Mesothelial cell of epicardium (in vitro differentiated cells): ENCODE results near the gene ACVR1B. TPM values are rescaled to one million over a fixed set of nuclear protein-coding genes. Genes with fewer than 3 reads are reported as not detected.

Source experiments
- DNase-seq, 2 experiments: peaks; one replicate each; pipeline ENCODE4 v3.0.0; 2021; ENCODE audit warnings: low spot score in 2 of 2; ENCODE audit not compliant: unreplicated experiment in 2 of 2
- H3K27ac Mint-ChIP-seq: 2 replicates; pipeline ENCODE4 v1.8.0; 2021; ENCODE audit warnings: mixed read lengths
- H3K27me3 Mint-ChIP-seq: 2 replicates; pipeline ENCODE4 v1.8.0; 2021; ENCODE audit warnings: low read depth, mixed read lengths
- H3K36me3 Mint-ChIP-seq: 2 replicates; pipeline ENCODE4 v1.8.0; 2021; ENCODE audit warnings: mixed read lengths
- H3K4me1 Mint-ChIP-seq: 2 replicates; pipeline ENCODE4 v1.8.0; 2021; ENCODE audit warnings: mixed read lengths
- H3K4me3 Mint-ChIP-seq: 2 replicates; pipeline ENCODE4 v1.8.0; 2021; ENCODE audit warnings: mild to moderate bottlenecking, moderate library complexity, mixed read lengths
- H3K9me3 Mint-ChIP-seq: 2 replicates; pipeline ENCODE4 v1.8.0; 2021; ENCODE audit warnings: mixed read lengths
- CTCF ChIP-seq: fragments of 200-600 bp; sonication (generic); IDR thresholded peaks from one replicate; pipeline ENCODE4 v1.5.0; 2021; ENCODE audit warnings: antibody characterized with exemption; ENCODE audit not compliant: unreplicated experiment
- total RNA-seq: library from RNA; stranded (reverse); gene quantifications from 3 replicates; pipeline ENCODE4 v1.2.1, GENCODE V29; 2021

Gene ACVR1B
- total RNA-seq, 1 donor from 2014 or later = 31.2 TPM

- no peak overlapping the region for H3K27ac Mint-ChIP-seq
- no peak overlapping the region for H3K4me3 Mint-ChIP-seq
- H3K4me1 Mint-ChIP-seq = peaks cover 12% of the 10 kb centered on the region
- DNase-seq = no peak
- peaks cover 2% of the 10 kb centered on the region for H3K27me3 Mint-ChIP-seq
- no peak for TF ChIP-seq CTCF
- no peaks in the 10 kb centered on the region for H3K36me3 Mint-ChIP-seq
- no peaks in the 10 kb centered on the region for H3K9me3 Mint-ChIP-seq
Observed at GRCh38 chr12:51911307-51911706, 40.2 kb upstream of the ACVR1B start.

- Mint-ChIP-seq H3K36me3 (no peaks in the 10 kb centered on the region), H3K4me3 (no peak overlapping the region), H3K27ac (no peak overlapping the region), H3K4me1 (peaks cover 12% of the 10 kb centered on the region), H3K9me3 (no peaks in the 10 kb centered on the region), H3K27me3 (peaks cover 2% of the 10 kb centered on the region)
- TF ChIP-seq CTCF = no peak
- DNase-seq = no peak
Observed at GRCh38 chr12:51911788-51912711, 39.4 kb upstream of the ACVR1B start.

DNA sequence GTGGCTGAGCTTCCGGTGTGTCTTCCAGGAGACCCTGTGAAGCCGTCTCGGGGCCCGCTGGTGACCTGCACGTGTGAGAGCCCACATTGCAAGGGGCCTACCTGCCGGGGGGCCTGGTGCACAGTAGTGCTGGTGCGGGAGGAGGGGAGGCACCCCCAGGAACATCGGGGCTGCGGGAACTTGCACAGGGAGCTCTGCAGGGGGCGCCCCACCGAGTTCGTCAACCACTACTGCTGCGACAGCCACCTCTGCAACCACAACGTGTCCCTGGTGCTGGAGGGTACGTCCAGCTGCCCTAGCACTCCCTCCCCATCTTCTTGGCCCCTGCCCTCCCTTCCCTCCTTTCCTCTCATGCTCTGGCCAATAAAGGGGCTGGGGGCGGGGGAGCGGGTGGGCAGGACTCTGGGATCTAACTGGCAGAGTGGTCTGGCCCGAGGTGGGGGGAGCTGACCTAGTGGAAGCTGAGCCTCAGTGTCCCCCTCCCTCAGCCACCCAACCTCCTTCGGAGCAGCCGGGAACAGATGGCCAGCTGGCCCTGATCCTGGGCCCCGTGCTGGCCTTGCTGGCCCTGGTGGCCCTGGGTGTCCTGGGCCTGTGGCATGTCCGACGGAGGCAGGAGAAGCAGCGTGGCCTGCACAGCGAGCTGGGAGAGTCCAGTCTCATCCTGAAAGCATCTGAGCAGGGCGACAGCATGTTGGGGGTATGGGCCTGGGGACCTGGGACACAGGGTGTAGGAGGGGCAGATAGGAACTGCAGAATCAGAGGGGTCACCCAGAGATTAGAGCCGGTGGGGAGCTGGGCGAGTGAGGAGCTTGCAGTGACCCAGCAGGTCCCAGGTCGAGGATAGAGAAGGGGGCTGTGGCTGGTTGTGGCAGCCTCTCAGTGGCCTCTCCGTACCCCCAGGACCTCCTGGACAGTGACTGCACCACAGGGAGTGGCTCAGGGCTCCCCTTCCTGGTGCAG is 38.1 kb upstream of the ACVR1B start:
- Mint-ChIP-seq H3K4me3 (no peak overlapping the region), H3K36me3 (no peaks in the 10 kb centered on the region), H3K9me3 (no peaks in the 10 kb centered on the region), H3K4me1 (peaks cover 12% of the 10 kb centered on the region), H3K27me3 (peaks cover 2% of the 10 kb centered on the region), H3K27ac (no peak overlapping the region)
- DNase-seq = no peak
- TF ChIP-seq CTCF = no peak

DNA sequence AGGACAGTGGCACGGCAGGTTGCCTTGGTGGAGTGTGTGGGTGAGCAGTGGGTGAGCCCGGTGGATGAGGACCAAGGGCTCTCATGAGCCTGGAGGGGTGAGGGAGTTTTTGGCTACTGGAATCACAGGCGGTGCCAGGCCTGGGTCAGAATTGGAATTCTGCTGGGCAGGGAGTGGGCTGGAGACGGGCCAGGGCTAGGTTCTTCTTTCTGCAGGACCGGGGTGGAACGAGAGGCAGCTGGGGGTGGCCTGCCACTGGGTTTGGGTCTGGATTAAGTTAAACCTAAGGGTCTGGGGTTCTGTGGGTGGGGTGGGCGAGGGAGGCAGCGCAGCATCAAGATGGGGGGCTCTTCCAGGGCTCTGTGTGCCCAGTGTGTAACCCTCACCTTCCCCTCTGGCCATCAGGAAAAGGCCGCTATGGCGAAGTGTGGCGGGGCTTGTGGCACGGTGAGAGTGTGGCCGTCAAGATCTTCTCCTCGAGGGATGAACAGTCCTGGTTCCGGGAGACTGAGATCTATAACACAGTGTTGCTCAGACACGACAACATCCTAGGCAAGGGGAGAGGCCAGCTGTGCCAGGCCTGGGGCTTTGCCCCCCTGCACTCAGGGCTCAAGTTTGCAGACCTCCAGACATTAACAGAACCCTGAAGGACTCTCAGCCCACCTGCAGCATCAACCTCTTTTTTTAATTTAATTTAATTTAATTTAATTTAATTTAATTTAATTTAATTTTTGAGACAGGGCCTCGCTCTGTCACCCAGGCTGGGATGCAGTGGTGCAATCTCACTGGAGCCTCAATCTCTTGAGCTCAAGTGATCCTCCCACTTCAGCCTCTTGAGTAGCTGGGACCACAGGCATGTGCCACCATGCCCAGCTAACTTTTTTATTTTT is 37.2 kb upstream of the ACVR1B start:
- Mint-ChIP-seq H3K36me3 (no peaks in the 10 kb centered on the region), H3K4me3 (no peak overlapping the region), H3K27me3 (no peaks in the 10 kb centered on the region), H3K27ac (no peak overlapping the region), H3K4me1 (peaks cover 12% of the 10 kb centered on the region), H3K9me3 (no peaks in the 10 kb centered on the region)
- TF ChIP-seq CTCF = no peak
- no peak for DNase-seq
